ENCODE data around the gene CALN1.

- TF ChIP-seq EZH2 (IDR thresholded peaks at IDR 0.05; ENCODE audit: low read depth, low read length, severe bottlenecking): no peak
- TF ChIP-seq CTCF (IDR thresholded peaks at IDR 0.05; ENCODE audit: control extremely low read depth in 1 of 3, insufficient read depth in 1 of 3, low read depth in 1 of 3, low read length in 3 of 3): no peak
- no peak for TF ChIP-seq POLR2A (IDR thresholded peaks at IDR 0.05; ENCODE audit: control extremely low read depth in 1 of 2, low read depth in 2 of 2, low read length in 2 of 2)
- TF ChIP-seq YY1 (IDR thresholded peaks at IDR 0.05; ENCODE audit: low read depth, low read length): no peak
- no peak for TF ChIP-seq EP300 (IDR thresholded peaks at IDR 0.05; ENCODE audit: borderline replicate concordance in 1 of 2, low read depth in 2 of 2, low read length in 2 of 2)
- no peak for TF ChIP-seq RBBP5 (IDR thresholded peaks at IDR 0.05; ENCODE audit: borderline replicate concordance, low read depth, low read length)
- TF ChIP-seq SIN3A (conservative IDR thresholded peaks at IDR 0.05 in 1 of 2, IDR thresholded peaks at IDR 0.05 in 1 of 2; ENCODE audit: low read depth in 1 of 2, low read length in 2 of 2): no peak
- TF ChIP-seq KDM4A (IDR thresholded peaks at IDR 0.05; ENCODE audit: low read depth, low read length, severe bottlenecking): no peak
- no peak for TF ChIP-seq SP4 (IDR thresholded peaks at IDR 0.05; ENCODE audit: low read length)
- TF ChIP-seq KDM1A (IDR thresholded peaks at IDR 0.05; ENCODE audit: borderline replicate concordance, low read length): no peak
- no peak for TF ChIP-seq POLR2AphosphoS5 (IDR thresholded peaks at IDR 0.05; ENCODE audit: low read depth, low read length)
- no peak for TF ChIP-seq SP1 (IDR thresholded peaks at IDR 0.05; ENCODE audit: low read depth, low read length)
These were observed 86.6 kb downstream of the CALN1 start for GRCh38 chr7:72325561-72325960.

Measured in H1 (cell line).